ENCODE measurements around the gene SMG5. TPM values are rescaled to one million over a fixed set of nuclear protein-coding genes. Genes with fewer than 3 reads are reported as not detected.

Gene SMG5
- total and polyA plus RNA-seq, 2 experiments from 2014 or later, result 25.9 to 118 TPM

DNA sequence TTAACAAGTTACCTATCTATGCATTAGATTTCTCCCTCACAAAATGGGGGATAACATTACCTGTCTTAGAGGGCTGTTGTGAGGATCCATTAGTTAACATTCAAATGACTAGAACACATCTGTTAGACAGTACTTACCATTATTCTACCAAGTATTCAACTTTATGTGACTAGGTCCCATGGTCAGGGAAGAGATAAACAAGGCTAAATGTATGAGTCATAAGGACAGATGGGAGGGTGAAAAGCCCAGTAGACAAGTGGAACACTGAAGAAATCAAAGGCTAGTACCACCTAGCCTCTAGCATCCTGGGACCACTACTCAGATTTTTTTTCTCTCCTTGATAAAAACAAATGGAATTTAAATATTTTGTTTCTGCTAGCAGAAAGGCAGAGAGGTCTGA lies 25.5 kb upstream of the SMG5 start (continued):
- TF ChIP-seq, protein P1, sequence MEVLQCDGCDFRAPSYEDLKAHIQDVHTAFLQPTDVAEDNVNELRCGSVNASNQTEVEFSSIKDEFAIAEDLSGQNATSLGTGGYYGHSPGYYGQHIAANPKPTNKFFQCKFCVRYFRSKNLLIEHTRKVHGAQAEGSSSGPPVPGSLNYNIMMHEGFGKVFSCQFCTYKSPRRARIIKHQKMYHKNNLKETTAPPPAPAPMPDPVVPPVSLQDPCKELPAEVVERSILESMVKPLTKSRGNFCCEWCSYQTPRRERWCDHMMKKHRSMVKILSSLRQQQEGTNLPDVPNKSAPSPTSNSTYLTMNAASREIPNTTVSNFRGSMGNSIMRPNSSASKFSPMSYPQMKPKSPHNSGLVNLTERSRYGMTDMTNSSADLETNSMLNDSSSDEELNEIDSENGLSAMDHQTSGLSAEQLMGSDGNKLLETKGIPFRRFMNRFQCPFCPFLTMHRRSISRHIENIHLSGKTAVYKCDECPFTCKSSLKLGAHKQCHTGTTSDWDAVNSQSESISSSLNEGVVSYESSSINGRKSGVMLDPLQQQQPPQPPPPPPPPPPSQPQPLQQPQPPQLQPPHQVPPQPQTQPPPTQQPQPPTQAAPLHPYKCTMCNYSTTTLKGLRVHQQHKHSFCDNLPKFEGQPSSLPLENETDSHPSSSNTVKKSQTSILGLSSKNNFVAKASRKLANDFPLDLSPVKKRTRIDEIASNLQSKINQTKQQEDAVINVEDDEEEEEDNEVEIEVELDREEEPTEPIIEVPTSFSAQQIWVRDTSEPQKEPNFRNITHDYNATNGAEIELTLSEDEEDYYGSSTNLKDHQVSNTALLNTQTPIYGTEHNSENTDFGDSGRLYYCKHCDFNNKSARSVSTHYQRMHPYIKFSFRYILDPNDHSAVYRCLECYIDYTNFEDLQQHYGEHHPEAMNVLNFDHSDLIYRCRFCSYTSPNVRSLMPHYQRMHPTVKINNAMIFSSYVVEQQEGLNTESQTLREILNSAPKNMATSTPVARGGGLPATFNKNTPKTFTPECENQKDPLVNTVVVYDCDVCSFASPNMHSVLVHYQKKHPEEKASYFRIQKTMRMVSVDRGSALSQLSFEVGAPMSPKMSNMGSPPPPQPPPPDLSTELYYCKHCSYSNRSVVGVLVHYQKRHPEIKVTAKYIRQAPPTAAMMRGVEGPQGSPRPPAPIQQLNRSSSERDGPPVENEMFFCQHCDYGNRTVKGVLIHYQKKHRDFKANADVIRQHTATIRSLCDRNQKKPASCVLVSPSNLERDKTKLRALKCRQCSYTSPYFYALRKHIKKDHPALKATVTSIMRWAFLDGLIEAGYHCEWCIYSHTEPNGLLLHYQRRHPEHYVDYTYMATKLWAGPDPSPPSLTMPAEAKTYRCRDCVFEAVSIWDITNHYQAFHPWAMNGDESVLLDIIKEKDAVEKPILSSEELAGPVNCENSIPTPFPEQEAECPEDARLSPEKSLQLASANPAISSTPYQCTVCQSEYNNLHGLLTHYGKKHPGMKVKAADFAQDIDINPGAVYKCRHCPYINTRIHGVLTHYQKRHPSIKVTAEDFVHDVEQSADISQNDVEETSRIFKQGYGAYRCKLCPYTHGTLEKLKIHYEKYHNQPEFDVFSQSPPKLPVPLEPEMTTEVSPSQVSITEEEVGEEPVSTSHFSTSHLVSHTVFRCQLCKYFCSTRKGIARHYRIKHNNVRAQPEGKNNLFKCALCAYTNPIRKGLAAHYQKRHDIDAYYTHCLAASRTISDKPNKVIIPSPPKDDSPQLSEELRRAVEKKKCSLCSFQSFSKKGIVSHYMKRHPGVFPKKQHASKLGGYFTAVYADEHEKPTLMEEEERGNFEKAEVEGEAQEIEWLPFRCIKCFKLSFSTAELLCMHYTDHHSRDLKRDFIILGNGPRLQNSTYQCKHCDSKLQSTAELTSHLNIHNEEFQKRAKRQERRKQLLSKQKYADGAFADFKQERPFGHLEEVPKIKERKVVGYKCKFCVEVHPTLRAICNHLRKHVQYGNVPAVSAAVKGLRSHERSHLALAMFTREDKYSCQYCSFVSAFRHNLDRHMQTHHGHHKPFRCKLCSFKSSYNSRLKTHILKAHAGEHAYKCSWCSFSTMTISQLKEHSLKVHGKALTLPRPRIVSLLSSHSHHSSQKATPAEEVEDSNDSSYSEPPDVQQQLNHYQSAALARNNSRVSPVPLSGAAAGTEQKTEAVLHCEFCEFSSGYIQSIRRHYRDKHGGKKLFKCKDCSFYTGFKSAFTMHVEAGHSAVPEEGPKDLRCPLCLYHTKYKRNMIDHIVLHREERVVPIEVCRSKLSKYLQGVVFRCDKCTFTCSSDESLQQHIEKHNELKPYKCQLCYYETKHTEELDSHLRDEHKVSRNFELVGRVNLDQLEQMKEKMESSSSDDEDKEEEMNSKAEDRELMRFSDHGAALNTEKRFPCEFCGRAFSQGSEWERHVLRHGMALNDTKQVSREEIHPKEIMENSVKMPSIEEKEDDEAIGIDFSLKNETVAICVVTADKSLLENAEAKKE (CRISPR knock-in tag; IDR thresholded peaks at IDR 0.05), result no peak
- TF ChIP-seq NANOG (IDR thresholded peaks at IDR 0.05; ENCODE audit: borderline replicate concordance), result no peak

DNA sequence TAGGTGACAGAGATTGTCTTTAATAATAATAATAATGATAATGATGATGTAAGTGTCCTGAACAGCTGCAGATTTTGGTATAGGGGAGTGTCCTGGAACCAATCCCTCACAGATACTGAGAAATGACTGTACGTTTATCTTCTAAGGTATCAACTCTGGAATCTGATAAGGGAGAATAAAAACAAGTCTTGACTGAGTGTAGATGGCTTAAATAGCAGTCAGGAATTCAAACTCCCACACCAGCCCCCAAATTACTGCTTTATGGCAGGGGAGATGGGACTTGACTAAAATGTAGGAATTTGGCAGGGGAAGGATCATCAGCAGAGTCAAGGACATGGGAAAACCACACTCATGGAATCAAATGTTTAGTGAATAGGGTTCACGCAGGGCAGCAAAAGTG lies 22.6 kb upstream of the SMG5 start:
- peaks cover 35% of the 10 kb centered on the region for H3K36me3 ChIP-seq (ENCODE audit: insufficient read depth)
- TF ChIP-seq STAT1 (IDR thresholded peaks at IDR 0.05; ENCODE audit: unreplicated experiment) (no peak), EZH2phosphoT487 (IDR thresholded peaks at IDR 0.05; ENCODE audit: unreplicated experiment) (no peak), ZNF114 (CRISPR knock-in tag; IDR thresholded peaks at IDR 0.05) (no peak), EZH2 (IDR thresholded peaks at IDR 0.05; ENCODE audit: low read depth, unreplicated experiment) (no peak), CREB1 (CRISPR knock-in tag; IDR thresholded peaks at IDR 0.05; ENCODE audit: low read depth) (no peak)
- TF ChIP-seq, protein P2, sequence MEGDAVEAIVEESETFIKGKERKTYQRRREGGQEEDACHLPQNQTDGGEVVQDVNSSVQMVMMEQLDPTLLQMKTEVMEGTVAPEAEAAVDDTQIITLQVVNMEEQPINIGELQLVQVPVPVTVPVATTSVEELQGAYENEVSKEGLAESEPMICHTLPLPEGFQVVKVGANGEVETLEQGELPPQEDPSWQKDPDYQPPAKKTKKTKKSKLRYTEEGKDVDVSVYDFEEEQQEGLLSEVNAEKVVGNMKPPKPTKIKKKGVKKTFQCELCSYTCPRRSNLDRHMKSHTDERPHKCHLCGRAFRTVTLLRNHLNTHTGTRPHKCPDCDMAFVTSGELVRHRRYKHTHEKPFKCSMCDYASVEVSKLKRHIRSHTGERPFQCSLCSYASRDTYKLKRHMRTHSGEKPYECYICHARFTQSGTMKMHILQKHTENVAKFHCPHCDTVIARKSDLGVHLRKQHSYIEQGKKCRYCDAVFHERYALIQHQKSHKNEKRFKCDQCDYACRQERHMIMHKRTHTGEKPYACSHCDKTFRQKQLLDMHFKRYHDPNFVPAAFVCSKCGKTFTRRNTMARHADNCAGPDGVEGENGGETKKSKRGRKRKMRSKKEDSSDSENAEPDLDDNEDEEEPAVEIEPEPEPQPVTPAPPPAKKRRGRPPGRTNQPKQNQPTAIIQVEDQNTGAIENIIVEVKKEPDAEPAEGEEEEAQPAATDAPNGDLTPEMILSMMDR (conservative IDR thresholded peaks at IDR 0.05; ENCODE audit: low read depth in 2 of 2), result no peak
- TF ChIP-seq, protein P3, sequence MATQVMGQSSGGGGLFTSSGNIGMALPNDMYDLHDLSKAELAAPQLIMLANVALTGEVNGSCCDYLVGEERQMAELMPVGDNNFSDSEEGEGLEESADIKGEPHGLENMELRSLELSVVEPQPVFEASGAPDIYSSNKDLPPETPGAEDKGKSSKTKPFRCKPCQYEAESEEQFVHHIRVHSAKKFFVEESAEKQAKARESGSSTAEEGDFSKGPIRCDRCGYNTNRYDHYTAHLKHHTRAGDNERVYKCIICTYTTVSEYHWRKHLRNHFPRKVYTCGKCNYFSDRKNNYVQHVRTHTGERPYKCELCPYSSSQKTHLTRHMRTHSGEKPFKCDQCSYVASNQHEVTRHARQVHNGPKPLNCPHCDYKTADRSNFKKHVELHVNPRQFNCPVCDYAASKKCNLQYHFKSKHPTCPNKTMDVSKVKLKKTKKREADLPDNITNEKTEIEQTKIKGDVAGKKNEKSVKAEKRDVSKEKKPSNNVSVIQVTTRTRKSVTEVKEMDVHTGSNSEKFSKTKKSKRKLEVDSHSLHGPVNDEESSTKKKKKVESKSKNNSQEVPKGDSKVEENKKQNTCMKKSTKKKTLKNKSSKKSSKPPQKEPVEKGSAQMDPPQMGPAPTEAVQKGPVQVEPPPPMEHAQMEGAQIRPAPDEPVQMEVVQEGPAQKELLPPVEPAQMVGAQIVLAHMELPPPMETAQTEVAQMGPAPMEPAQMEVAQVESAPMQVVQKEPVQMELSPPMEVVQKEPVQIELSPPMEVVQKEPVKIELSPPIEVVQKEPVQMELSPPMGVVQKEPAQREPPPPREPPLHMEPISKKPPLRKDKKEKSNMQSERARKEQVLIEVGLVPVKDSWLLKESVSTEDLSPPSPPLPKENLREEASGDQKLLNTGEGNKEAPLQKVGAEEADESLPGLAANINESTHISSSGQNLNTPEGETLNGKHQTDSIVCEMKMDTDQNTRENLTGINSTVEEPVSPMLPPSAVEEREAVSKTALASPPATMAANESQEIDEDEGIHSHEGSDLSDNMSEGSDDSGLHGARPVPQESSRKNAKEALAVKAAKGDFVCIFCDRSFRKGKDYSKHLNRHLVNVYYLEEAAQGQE (IDR thresholded peaks at IDR 0.05; ENCODE audit: unreplicated experiment), result no peak

More for the DNA sequence above, 22.6 kb upstream of the SMG5 start:
- Histone ChIP-seq H3K4me1 (ENCODE audit: insufficient read depth) (no peaks in the 10 kb centered on the region), H3K79me2 (replicated peaks; ENCODE audit: insufficient read depth) (no peaks in the 10 kb centered on the region), H4K20me1 (replicated peaks; ENCODE audit: insufficient read depth) (peaks cover 13% of the 10 kb centered on the region), H2AFZ (no peak overlapping the region), H3K4me3 (no peak overlapping the region), H3K27ac (ENCODE audit: low read depth) (no peak overlapping the region), H3K27me3 (ENCODE audit: insufficient read depth) (no peaks in the 10 kb centered on the region), H3F3A (replicated peaks; ENCODE audit: low read depth) (peaks cover 39% of the 10 kb centered on the region; the same call in 1 of the 2 replicates), H3K9me2 (ENCODE audit: insufficient read depth) (no peaks in the 10 kb centered on the region), H3K4me2 (no peak overlapping the region)
- no peak for ATAC-seq
- no peak overlapping the region for H3K4me3 Mint-ChIP-seq
- no peaks in the 10 kb centered on the region for H3K4me1 Mint-ChIP-seq
- no peak overlapping the region for H3K27ac Mint-ChIP-seq
- no peak for DNase-seq (ENCODE audit: low spot score)
- H3K36me3 Mint-ChIP-seq (ENCODE audit: low read depth), result peaks cover 51% of the 10 kb centered on the region
- no peaks in the 10 kb centered on the region for H3K9me3 Mint-ChIP-seq
- H3K27me3 Mint-ChIP-seq (ENCODE audit: insufficient read depth, low read depth, poor library complexity), result peaks cover 10% of the 10 kb centered on the region

Measured in GM23338 (cell line).